ENCODE results near the gene ADGRV1.

Gene ADGRV1

GRCh38 chr5:91168859-91169258 is 610.3 kb downstream of the ADGRV1 start:
- H3K4me3 ChIP-seq (ENCODE audit: low read depth in 1 of 2, low read length in 2 of 2) = no peak overlapping the region
- H3K9me3 ChIP-seq (ENCODE audit: insufficient read depth, low read length, severe bottlenecking) = no peaks in the 10 kb centered on the region
- no peaks in the 10 kb centered on the region for H3K36me3 ChIP-seq (ENCODE audit: insufficient read depth, low read length)
- no peak overlapping the region for H3K9ac ChIP-seq (ENCODE audit: low read depth, low read length)
- H4K20me1 ChIP-seq (ENCODE audit: insufficient read depth, low read length) = no peaks in the 10 kb centered on the region
- no peaks in the 10 kb centered on the region for H3K79me2 ChIP-seq (ENCODE audit: insufficient read depth, low read length)
- no peaks in the 10 kb centered on the region for H3K4me1 ChIP-seq (ENCODE audit: insufficient read depth, low read length)
- no peak overlapping the region for H3K4me2 ChIP-seq (ENCODE audit: insufficient read depth, low read length)
- H3K27me3 ChIP-seq (ENCODE audit: insufficient read depth, low read length, poor library complexity) = no peaks in the 10 kb centered on the region
- DNase-seq (no peak), ATAC-seq (ENCODE audit: insufficient read depth, low read depth) (no peak)
- H3K27ac ChIP-seq (ENCODE audit: low read length) = no peak overlapping the region
- TF ChIP-seq CTCF (IDR thresholded peaks at IDR 0.05; ENCODE audit: borderline replicate concordance, extremely low read depth, low read length, poor library complexity, severe bottlenecking) (no peak), EZH2 (IDR thresholded peaks at IDR 0.05; ENCODE audit: borderline replicate concordance, low read depth, low read length, severe bottlenecking) (no peak)
- no peak overlapping the region for H2AFZ ChIP-seq (ENCODE audit: low read depth, low read length)

- DNase-seq (no peak), ATAC-seq (ENCODE audit: insufficient read depth, low read depth) (no peak)
- no peaks in the 10 kb centered on the region for H3K27me3 ChIP-seq (ENCODE audit: insufficient read depth, low read length, poor library complexity)
- H3K79me2 ChIP-seq (ENCODE audit: insufficient read depth, low read length) = no peaks in the 10 kb centered on the region
- H3K4me3 ChIP-seq (ENCODE audit: low read depth in 1 of 2, low read length in 2 of 2) = no peak overlapping the region
- H3K27ac ChIP-seq (ENCODE audit: low read length) = no peak overlapping the region
- no peaks in the 10 kb centered on the region for H3K4me1 ChIP-seq (ENCODE audit: insufficient read depth, low read length)
- H3K9me3 ChIP-seq (ENCODE audit: insufficient read depth, low read length, severe bottlenecking) = no peaks in the 10 kb centered on the region
- H3K9ac ChIP-seq (ENCODE audit: low read depth, low read length) = no peak overlapping the region
- TF ChIP-seq CTCF (IDR thresholded peaks at IDR 0.05; ENCODE audit: borderline replicate concordance, extremely low read depth, low read length, poor library complexity, severe bottlenecking) (no peak), EZH2 (IDR thresholded peaks at IDR 0.05; ENCODE audit: borderline replicate concordance, low read depth, low read length, severe bottlenecking) (no peak)
- H4K20me1 ChIP-seq (ENCODE audit: insufficient read depth, low read length) = no peaks in the 10 kb centered on the region
- H3K36me3 ChIP-seq (ENCODE audit: insufficient read depth, low read length) = no peaks in the 10 kb centered on the region
- H3K4me2 ChIP-seq (ENCODE audit: insufficient read depth, low read length) = no peak overlapping the region
- H2AFZ ChIP-seq (ENCODE audit: low read depth, low read length) = no peak overlapping the region
Measured at GRCh38 chr5:91170266-91170665, 611.7 kb downstream of the ADGRV1 start.

- DNase-seq (no peak), ATAC-seq (ENCODE audit: insufficient read depth, low read depth) (no peak)
- TF ChIP-seq CTCF (IDR thresholded peaks at IDR 0.05; ENCODE audit: borderline replicate concordance, extremely low read depth, low read length, poor library complexity, severe bottlenecking) = no peak
- TF ChIP-seq EZH2 (IDR thresholded peaks at IDR 0.05; ENCODE audit: borderline replicate concordance, low read depth, low read length, severe bottlenecking) = no peak
- no peak overlapping the region for H2AFZ ChIP-seq (ENCODE audit: low read depth, low read length)
- no peaks in the 10 kb centered on the region for H4K20me1 ChIP-seq (ENCODE audit: insufficient read depth, low read length)
- H3K9ac ChIP-seq (ENCODE audit: low read depth, low read length) = no peak overlapping the region
- no peaks in the 10 kb centered on the region for H3K9me3 ChIP-seq (ENCODE audit: insufficient read depth, low read length, severe bottlenecking)
- H3K27me3 ChIP-seq (ENCODE audit: insufficient read depth, low read length, poor library complexity) = peaks cover 5% of the 10 kb centered on the region
- H3K4me1 ChIP-seq (ENCODE audit: insufficient read depth, low read length) = no peaks in the 10 kb centered on the region
- no peaks in the 10 kb centered on the region for H3K79me2 ChIP-seq (ENCODE audit: insufficient read depth, low read length)
- H3K27ac ChIP-seq (ENCODE audit: low read length) = no peak overlapping the region
- no peak overlapping the region for H3K4me3 ChIP-seq (ENCODE audit: low read depth in 1 of 2, low read length in 2 of 2)
- no peak overlapping the region for H3K4me2 ChIP-seq (ENCODE audit: insufficient read depth, low read length)
- H3K36me3 ChIP-seq (ENCODE audit: insufficient read depth, low read length) = no peaks in the 10 kb centered on the region
Measured at GRCh38 chr5:91171322-91171721, 612.7 kb downstream of the ADGRV1 start.

GRCh38 chr5:91174396-91174795 is 615.8 kb downstream of the ADGRV1 start:
- Histone ChIP-seq H3K4me3 (ENCODE audit: low read depth in 1 of 2, low read length in 2 of 2) (no peak overlapping the region), H2AFZ (ENCODE audit: low read depth, low read length) (no peak overlapping the region), H3K9me3 (ENCODE audit: insufficient read depth, low read length, severe bottlenecking) (no peaks in the 10 kb centered on the region), H3K27ac (ENCODE audit: low read length) (no peak overlapping the region), H4K20me1 (ENCODE audit: insufficient read depth, low read length) (no peaks in the 10 kb centered on the region), H3K4me1 (ENCODE audit: insufficient read depth, low read length) (no peaks in the 10 kb centered on the region), H3K9ac (ENCODE audit: low read depth, low read length) (no peak overlapping the region), H3K4me2 (ENCODE audit: insufficient read depth, low read length) (no peak overlapping the region), H3K79me2 (ENCODE audit: insufficient read depth, low read length) (no peaks in the 10 kb centered on the region), H3K36me3 (ENCODE audit: insufficient read depth, low read length) (no peaks in the 10 kb centered on the region), H3K27me3 (ENCODE audit: insufficient read depth, low read length, poor library complexity) (peaks cover 5% of the 10 kb centered on the region)
- TF ChIP-seq EZH2 (IDR thresholded peaks at IDR 0.05; ENCODE audit: borderline replicate concordance, low read depth, low read length, severe bottlenecking) (no peak), CTCF (IDR thresholded peaks at IDR 0.05; ENCODE audit: borderline replicate concordance, extremely low read depth, low read length, poor library complexity, severe bottlenecking) (no peak)
- no peak for ATAC-seq (ENCODE audit: insufficient read depth, low read depth)
- no peak for DNase-seq

All from DND-41 (cell line).